Right lobe of liver (tissue), 6 donors: ENCODE data around the gene GHR. TPM values are rescaled to one million over a fixed set of nuclear protein-coding genes. Genes with fewer than 3 reads are reported as not detected.

Experiments used
- ATAC-seq, 4 donors: fragments of 200-7000 bp; cut with Tn5 transposase; one replicate each; pipeline ENCODE4 v1.9.1; 2020; ENCODE audit warnings: mild to moderate bottlenecking in 4 of 4, moderate library complexity in 4 of 4
- DNase-seq, 3 donors: peaks; one replicate each; pipeline ENCODE4 v3.0.0-alpha.2; 2020
- H3K27ac ChIP-seq, 3 donors: fragments of 200-600 bp; one replicate each; pipeline ENCODE4 v1.8.0; 2022
- H3K27me3 ChIP-seq, 2 donors: fragments of 200-600 bp; one replicate each; pipeline ENCODE4 v1.8.0; 2022
- H3K36me3 ChIP-seq, 4 donors: fragments of 200-600 bp; sonication (generic) in 1 of 4; one replicate each; pipeline versions ENCODE4 v1.5.1 to v1.8.0; 2017 to 2022; ENCODE audit warnings: control low read depth in 1 of 4
- H3K4me1 ChIP-seq, 4 donors: fragments of 200-600 bp; sonication (generic) in 1 of 4; one replicate each; pipeline versions ENCODE4 v1.5.1 to v1.8.0; 2017 to 2022; ENCODE audit warnings: control low read depth in 1 of 4
- H3K4me3 ChIP-seq, 3 donors: fragments of 200-600 bp; one replicate each; pipeline ENCODE4 v1.8.0; 2022
- H3K9me3 ChIP-seq, 4 donors: fragments of 200-600 bp; sonication (generic) in 1 of 4; one replicate each; pipeline versions ENCODE4 v1.5.1 to v1.8.0; 2017 to 2022; ENCODE audit warnings: control low read depth in 1 of 4
- POLR2A ChIP-seq: fragments of 450-650 bp; IDR thresholded peaks from one replicate; pipeline ENCODE4 v1.6.1; 2017; ENCODE audit warnings: antibody characterized with exemption, mild to moderate bottlenecking
- WGBS: methylation state at CpG from one replicate; pipeline ENCODE4 v1.1.6; 2018; ENCODE audit warnings: low coverage, low lambda C conversion rate; ENCODE audit not compliant: insufficient coverage; ENCODE audit errors: missing lambda C conversion rate; 5-methylcytosine and 5-hydroxymethylcytosine counted together
- intact Hi-C, 2 donors: fragments of 100-400 bp; cut with DNase I; formaldehyde crosslinking; loops; one replicate each; pipeline versions ENCODE4 v1.11.2 to v1.14.1; 2022
- total RNA-seq, 6 experiments: library from RNA; depleted of rRNA in 2 of 6; stranded (reverse); fragments of >200 nt in 2 of 6; fragmentation: NEBNext Ultra II Directional in 3 of 6; extraction: Animal tissue kit (Norgen Biotek cat#: 25700) in 3 of 6; gene quantifications; one replicate each; pipeline versions ENCODE4 v1.1.0 to v1.2.4, GENCODE V29; 2016 to 2023
- TF ChIP-seq, protein P1 (sequence below), 4 donors: fragments of 200-600 bp in 3 of 4; fragments of 450-650 bp in 1 of 4; IDR thresholded peaks; one replicate each; pipeline versions ENCODE4 v1.5.1 to v1.8.0; 2016 to 2022; ENCODE audit warnings: antibody characterized with exemption in 4 of 4, mild to moderate bottlenecking in 2 of 4
- donor health status: DM: no; HTN: yes; CAD: no.
- donor health status: DM: no; HTN: no; CAD: no.
- donor health status: DM: no; HTN: no; CAD: no.
- donor health status: DM: no; HTN: yes; CAD: no.
- donor health status: DM: no; HTN: yes; CAD: no.

Gene GHR
- total RNA-seq, 6 experiments from 2014 or later, result 25.9 to 90.7 (median 71.9) TPM

DNA sequence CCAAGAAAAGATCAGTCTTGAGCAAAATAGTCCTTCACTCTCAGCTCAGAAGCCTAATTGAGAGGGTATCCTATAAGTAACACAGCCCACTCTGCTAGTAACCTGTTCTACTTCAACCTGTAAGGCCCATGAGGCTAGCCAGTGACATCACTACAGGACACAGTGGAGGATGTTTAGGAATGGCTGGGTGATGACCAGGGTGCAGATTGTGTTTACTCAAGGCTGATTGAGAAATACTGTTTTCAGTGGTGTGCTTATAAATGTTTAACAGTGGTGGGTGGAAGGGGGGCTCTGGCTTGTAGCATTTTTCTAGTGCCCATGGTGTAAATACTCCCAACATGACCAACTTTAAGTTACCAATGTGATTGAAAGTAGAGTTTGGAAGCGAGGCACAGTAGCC is 173.6 kb downstream of the GHR start:
- Histone ChIP-seq H3K4me3 (no peak overlapping the region), H3K9me3 (no peaks in the 10 kb centered on the region), H3K36me3 (no peaks in the 10 kb centered on the region), H3K4me1 (peaks cover 0 to 35% (median 13%) of the 10 kb centered on the region in 4 donors), H3K27ac (peak overlapping the region; percentile 37 to 80 (median 72)), H3K27me3 (no peaks in the 10 kb centered on the region)
- intact Hi-C loops, result no loop called here
- DNase-seq, result peak; percentile 31 to 76 (median 53)
- peak; percentile 81 to 93 (median 90) for ATAC-seq
- no peak for TF ChIP-seq POLR2A
- TF ChIP-seq, protein P1, sequence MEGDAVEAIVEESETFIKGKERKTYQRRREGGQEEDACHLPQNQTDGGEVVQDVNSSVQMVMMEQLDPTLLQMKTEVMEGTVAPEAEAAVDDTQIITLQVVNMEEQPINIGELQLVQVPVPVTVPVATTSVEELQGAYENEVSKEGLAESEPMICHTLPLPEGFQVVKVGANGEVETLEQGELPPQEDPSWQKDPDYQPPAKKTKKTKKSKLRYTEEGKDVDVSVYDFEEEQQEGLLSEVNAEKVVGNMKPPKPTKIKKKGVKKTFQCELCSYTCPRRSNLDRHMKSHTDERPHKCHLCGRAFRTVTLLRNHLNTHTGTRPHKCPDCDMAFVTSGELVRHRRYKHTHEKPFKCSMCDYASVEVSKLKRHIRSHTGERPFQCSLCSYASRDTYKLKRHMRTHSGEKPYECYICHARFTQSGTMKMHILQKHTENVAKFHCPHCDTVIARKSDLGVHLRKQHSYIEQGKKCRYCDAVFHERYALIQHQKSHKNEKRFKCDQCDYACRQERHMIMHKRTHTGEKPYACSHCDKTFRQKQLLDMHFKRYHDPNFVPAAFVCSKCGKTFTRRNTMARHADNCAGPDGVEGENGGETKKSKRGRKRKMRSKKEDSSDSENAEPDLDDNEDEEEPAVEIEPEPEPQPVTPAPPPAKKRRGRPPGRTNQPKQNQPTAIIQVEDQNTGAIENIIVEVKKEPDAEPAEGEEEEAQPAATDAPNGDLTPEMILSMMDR (IDR thresholded peaks at IDR 0.05), result no peak
- 64% methylated on average over 1 of the region's 1 CpG for WGBS

DNA sequence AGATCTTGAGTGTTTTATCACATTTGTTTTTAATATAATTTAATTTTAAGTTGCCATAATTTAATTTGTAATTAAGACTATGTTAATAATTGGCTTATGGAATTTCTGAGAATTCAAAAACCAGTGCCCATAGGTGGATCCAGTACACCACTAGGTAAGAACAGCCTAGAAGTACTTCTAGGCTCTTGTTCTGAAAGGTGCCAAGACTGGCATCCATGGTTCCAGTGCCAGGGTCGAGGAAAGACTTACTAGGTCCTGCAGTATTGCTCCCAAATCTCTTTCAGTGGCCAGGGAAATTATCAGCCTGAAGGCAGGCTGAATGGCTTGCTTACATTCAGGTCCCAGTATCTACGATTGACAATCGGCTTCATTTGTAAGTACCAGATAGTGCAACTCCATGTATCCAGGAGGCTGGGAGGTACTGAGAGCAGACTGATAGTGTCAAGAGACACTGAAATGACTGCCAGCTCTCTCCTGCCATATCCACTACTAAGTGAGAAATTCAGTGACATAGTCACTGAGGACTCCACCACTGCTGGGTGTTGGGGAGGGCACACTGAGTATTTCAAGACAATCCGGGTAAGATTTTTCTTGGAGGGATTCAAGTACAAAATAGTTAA is 174.2 kb downstream of the GHR start:
- TF ChIP-seq POLR2A, result no peak
- TF ChIP-seq, protein P1 (IDR thresholded peaks at IDR 0.05), result no peak
- H3K9me3 ChIP-seq, result no peaks in the 10 kb centered on the region
- peak overlapping the region; percentile 20 to 80 (median 72) for H3K27ac ChIP-seq
- ATAC-seq, result peak in 3 of 4 donors; percentile 9 to 15 (median 11)
- WGBS, result 63% methylated on average over 4 of the region's 4 CpGs
- H3K36me3 ChIP-seq, result no peaks in the 10 kb centered on the region
- intact Hi-C loops, result no loop called here
- H3K4me3 ChIP-seq, result no peak overlapping the region
- DNase-seq, result no peak
- no peaks in the 10 kb centered on the region for H3K27me3 ChIP-seq
- peaks cover 0 to 37% (median 13%) of the 10 kb centered on the region in 4 donors for H3K4me1 ChIP-seq

DNA sequence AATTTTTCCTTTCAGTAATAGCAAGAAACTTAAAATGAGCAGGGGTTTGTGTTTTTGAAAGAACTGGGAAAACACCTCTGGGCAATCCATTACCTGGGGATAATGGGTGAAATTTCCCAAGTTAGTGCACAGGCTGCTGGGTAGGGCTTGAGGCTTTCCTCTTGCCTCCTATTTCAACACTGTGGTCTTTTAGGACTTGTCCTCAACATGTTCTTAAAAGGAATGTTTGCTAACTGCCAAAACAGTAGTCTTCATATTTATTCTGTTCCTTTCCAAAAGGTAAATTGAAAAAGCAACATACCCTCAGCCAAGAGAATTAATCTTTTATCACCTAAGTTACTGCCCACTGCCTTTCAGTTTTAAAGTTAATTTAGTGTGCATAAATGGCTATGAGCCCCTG is 175.1 kb downstream of the GHR start:
- peak overlapping the region in 2 of 3 donors; percentile 72 to 80 for H3K27ac ChIP-seq
- H3K27me3 ChIP-seq, result no peaks in the 10 kb centered on the region
- no peaks in the 10 kb centered on the region for H3K9me3 ChIP-seq
- H3K4me3 ChIP-seq, result no peak overlapping the region
- ATAC-seq (peak; percentile 29 to 64 (median 51)), DNase-seq (no peak)
- H3K4me1 ChIP-seq, result peaks cover 0 to 46% (median 13%) of the 10 kb centered on the region in 4 donors
- intact Hi-C loops, result no loop called here
- no peaks in the 10 kb centered on the region for H3K36me3 ChIP-seq
- TF ChIP-seq, protein P1 (IDR thresholded peaks at IDR 0.05), result no peak
- TF ChIP-seq POLR2A, result no peak

DNA sequence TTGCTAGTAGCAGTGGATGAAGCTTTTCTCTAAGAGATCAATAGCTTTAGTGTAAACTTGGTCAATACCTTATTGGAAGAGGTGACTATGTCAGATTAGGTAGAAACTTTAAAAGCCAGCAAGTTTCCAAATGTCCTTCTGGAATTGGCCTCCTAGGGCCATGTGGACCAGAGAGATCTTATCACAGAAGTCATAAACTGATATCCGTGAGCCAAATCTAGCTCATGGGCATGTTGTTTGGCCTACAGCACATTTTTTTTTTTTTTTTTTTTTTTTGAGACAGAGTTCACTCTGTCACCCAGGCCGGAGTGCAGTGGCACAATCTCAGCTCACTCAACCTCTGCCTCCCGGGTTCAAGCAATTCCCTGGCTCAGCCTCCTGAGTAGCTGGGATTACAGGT is 175.9 kb downstream of the GHR start:
- DNase-seq, result peak in 2 of 3 donors; percentile 61 to 66
- peak overlapping the region in 2 of 3 donors; percentile 72 to 80 for H3K27ac ChIP-seq
- no peaks in the 10 kb centered on the region for H3K27me3 ChIP-seq
- intact Hi-C loops, result no loop called here
- H3K9me3 ChIP-seq, result no peaks in the 10 kb centered on the region
- peak; percentile 46 to 67 (median 62) for ATAC-seq
- H3K4me3 ChIP-seq, result no peak overlapping the region
- TF ChIP-seq, protein P1 (IDR thresholded peaks at IDR 0.05), result no peak
- TF ChIP-seq POLR2A, result no peak
- 33% methylated on average over 3 of the region's 3 CpGs for WGBS
- no peaks in the 10 kb centered on the region for H3K36me3 ChIP-seq
- H3K4me1 ChIP-seq, result peaks cover 0 to 49% (median 16%) of the 10 kb centered on the region in 4 donors
